ENCODE measurements around the gene EPB41L2.

DNA sequence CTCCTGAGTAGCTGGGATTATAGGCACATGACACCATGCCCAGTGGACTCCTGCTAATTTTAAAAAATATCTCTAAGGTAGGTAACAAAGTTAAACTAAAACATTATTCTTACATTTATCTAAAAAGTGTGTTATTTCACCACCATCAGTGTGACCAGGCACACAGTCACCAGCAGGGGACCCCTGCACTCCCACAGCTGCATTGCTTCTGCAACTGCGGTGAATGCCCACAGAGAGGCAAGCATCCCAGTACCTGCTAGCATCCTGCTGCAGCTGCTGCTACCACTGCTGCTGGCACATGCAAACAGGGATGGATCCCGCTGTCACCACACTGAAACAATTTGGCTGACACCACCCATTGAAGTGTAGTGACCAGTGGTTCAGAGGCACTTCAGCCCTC, 21.9 kb upstream of the EPB41L2 start:
- peak; percentile 24; the same call in 1 of the 2 replicates for TF ChIP-seq CTCF (IDR thresholded peaks at IDR 0.05)
- no peak for TF ChIP-seq POLR2AphosphoS5 (IDR thresholded peaks at IDR 0.05; ENCODE audit: low read depth, low read length)
- no peak for TF ChIP-seq TCF7L2 (IDR thresholded peaks at IDR 0.05; ENCODE audit: low read depth, low read length)
